Mesenchymal stem cell (in vitro differentiated cells and primary cell): ENCODE measurements around the gene ABLIM2.

Source experiments
- DNase-seq: peaks from one replicate; pipeline ENCODE4 v3.0.0-alpha.2; 2013
- H2AFZ ChIP-seq: one replicate; pipeline ENCODE4 v1.6.1; 2013; ENCODE audit warnings: low read depth, mild to moderate bottlenecking, control low read depth, inconsistent platforms, low read length, moderate library complexity
- H2AK5ac ChIP-seq: 2 replicates; pipeline ENCODE4 v1.6.1; 2013; ENCODE audit warnings: low read length, moderate library complexity, mild to moderate bottlenecking, inconsistent platforms; ENCODE audit not compliant: severe bottlenecking
- H2BK120ac ChIP-seq: one replicate; pipeline ENCODE4 v1.6.1; 2013; ENCODE audit warnings: low read depth, mild to moderate bottlenecking, inconsistent platforms, low read length, moderate library complexity
- H2BK12ac ChIP-seq, 2 experiments: one replicate each; pipeline ENCODE4 v1.6.1; 2013; ENCODE audit warnings: inconsistent platforms in 2 of 2, low read length in 2 of 2, mild to moderate bottlenecking in 2 of 2, moderate library complexity in 2 of 2, control low read depth in 1 of 2
- H2BK15ac ChIP-seq: one replicate; pipeline ENCODE4 v1.6.1; 2013; ENCODE audit warnings: mild to moderate bottlenecking, low read depth, inconsistent platforms; ENCODE audit not compliant: poor library complexity, severe bottlenecking
- H2BK5ac ChIP-seq: 2 replicates; pipeline ENCODE4 v1.6.1; 2013; ENCODE audit warnings: low read depth, mild to moderate bottlenecking, low read length, control low read depth, inconsistent platforms; ENCODE audit not compliant: poor library complexity, severe bottlenecking
- H3K14ac ChIP-seq, 2 experiments: one replicate each; pipeline ENCODE4 v1.6.1; 2013; ENCODE audit warnings: inconsistent platforms in 2 of 2, low read length in 2 of 2, control low read depth in 1 of 2, mild to moderate bottlenecking in 1 of 2, moderate library complexity in 1 of 2
- H3K18ac ChIP-seq, 2 experiments: one replicate each; pipeline ENCODE4 v1.6.1; 2013; ENCODE audit warnings: inconsistent platforms in 2 of 2, low read length in 2 of 2, control low read depth in 1 of 2, low read depth in 1 of 2, mild to moderate bottlenecking in 1 of 2
- H3K23ac ChIP-seq, 2 experiments: one replicate each; pipeline ENCODE4 v1.6.1; 2013; ENCODE audit warnings: inconsistent platforms in 2 of 2, low read length in 2 of 2, mild to moderate bottlenecking in 2 of 2, moderate library complexity in 2 of 2, control low read depth in 1 of 2
- H3K27ac ChIP-seq: 2 replicates; pipeline ENCODE4 v1.5.1; 2013; ENCODE audit warnings: mild to moderate bottlenecking, moderate library complexity, low read length, control low read depth, inconsistent platforms; ENCODE audit not compliant: poor library complexity, severe bottlenecking
- H3K27me3 ChIP-seq, 2 experiments: 2 replicates each; pipeline versions ENCODE4 v1.6.1 to v1.7.0; 2013; ENCODE audit warnings: low read length in 2 of 2, mild to moderate bottlenecking in 2 of 2, moderate library complexity in 2 of 2, control low read depth in 1 of 2, inconsistent platforms in 1 of 2; ENCODE audit not compliant: control insufficient read depth in 1 of 2, insufficient read depth in 1 of 2
- H3K36me3 ChIP-seq, 2 experiments: 2 replicates each; pipeline versions ENCODE4 v1.6.1 to v1.7.0; 2013; ENCODE audit warnings: low read length in 2 of 2, control low read depth in 1 of 2, inconsistent platforms in 1 of 2, low read depth in 1 of 2, mild to moderate bottlenecking in 1 of 2; ENCODE audit not compliant: insufficient read depth in 2 of 2, control insufficient read depth in 1 of 2
- H3K4ac ChIP-seq, 2 experiments: one replicate each; pipeline ENCODE4 v1.6.1; 2013; ENCODE audit warnings: inconsistent platforms in 2 of 2, low read length in 2 of 2, mild to moderate bottlenecking in 2 of 2, moderate library complexity in 2 of 2, control low read depth in 1 of 2, low read depth in 1 of 2
- H3K4me1 ChIP-seq: 2 replicates; pipeline ENCODE4 v1.6.1; 2013; ENCODE audit warnings: low read depth, low read length, control low read depth; ENCODE audit not compliant: control insufficient read depth, insufficient read depth
- H3K4me2 ChIP-seq: 2 replicates; pipeline ENCODE4 v1.6.1; 2013; ENCODE audit warnings: low read length, mild to moderate bottlenecking, inconsistent platforms; ENCODE audit not compliant: poor library complexity, severe bottlenecking
- H3K4me3 ChIP-seq, 2 experiments: 2 replicates each; pipeline versions ENCODE4 v1.5.1 to v1.7.0; 2013; ENCODE audit warnings: low read length in 2 of 2, mild to moderate bottlenecking in 2 of 2, control low read depth in 1 of 2, low read depth in 1 of 2; ENCODE audit not compliant: insufficient read depth in 1 of 2
- H3K79me1 ChIP-seq: replicated peaks from 2 replicates; pipeline ENCODE4 v1.6.1; 2013; ENCODE audit warnings: mild to moderate bottlenecking, control low read depth, low read length, inconsistent platforms; ENCODE audit not compliant: poor library complexity, severe bottlenecking
- H3K9ac ChIP-seq: 2 replicates; pipeline ENCODE4 v1.7.0; 2013; ENCODE audit warnings: mild to moderate bottlenecking, low read length, moderate library complexity
- H3K9me3 ChIP-seq: 2 replicates; pipeline ENCODE4 v1.7.0; 2013; ENCODE audit warnings: mild to moderate bottlenecking, low read length; ENCODE audit not compliant: control insufficient read depth
- H4K8ac ChIP-seq: one replicate; pipeline ENCODE4 v1.6.1; 2013; ENCODE audit warnings: inconsistent platforms, mild to moderate bottlenecking, low read length, moderate library complexity
- H4K91ac ChIP-seq: one replicate; pipeline ENCODE4 v1.6.1; 2013; ENCODE audit warnings: mild to moderate bottlenecking, low read length, inconsistent platforms
- WGBS: methylation state at CpG from one replicate; pipeline ENCODE4 v1.1.7; 2013; ENCODE audit warnings: mixed read lengths; 5-methylcytosine and 5-hydroxymethylcytosine counted together

The ABLIM2 gene

DNA sequence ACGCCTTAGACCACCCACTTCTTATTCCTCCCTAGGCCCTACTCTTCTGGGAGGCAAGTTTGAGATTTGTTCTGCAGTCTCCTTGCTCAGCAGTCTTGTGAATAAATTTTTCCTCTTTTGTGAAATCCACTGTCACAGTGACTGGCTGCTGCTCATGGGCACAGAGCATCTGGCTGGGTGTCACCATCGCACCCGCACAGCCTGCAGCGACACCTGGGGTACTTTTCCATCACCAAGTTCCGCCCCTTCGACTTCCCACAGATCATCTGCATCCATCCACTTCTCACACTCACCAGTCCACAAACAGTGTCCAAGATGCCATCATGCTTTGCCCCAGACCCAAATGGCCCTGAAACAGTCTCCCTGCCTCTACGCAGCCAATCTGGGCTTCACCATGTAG, 182.6 kb downstream of the ABLIM2 start:
- Histone ChIP-seq H3K27ac (no peak overlapping the region), H3K4me2 (no peak overlapping the region), H3K18ac (no peak overlapping the region), H3K9ac (no peak overlapping the region), H3K27me3 (no peaks in the 10 kb centered on the region), H3K14ac (no peak overlapping the region), H3K23ac (no peak overlapping the region), H2BK12ac (no peak overlapping the region), H3K4me1 (peaks cover 34% of the 10 kb centered on the region), H3K79me1 (peaks cover 5% of the 10 kb centered on the region), H3K36me3 (no peaks in the 10 kb centered on the region), H3K4me3 (no peak overlapping the region), H4K8ac (no peak overlapping the region), H2BK120ac (no peak overlapping the region), H3K9me3 (no peaks in the 10 kb centered on the region), H4K91ac (no peak overlapping the region), H2AK5ac (no peak overlapping the region), H2BK15ac (no peak overlapping the region), H2BK5ac (no peak overlapping the region), H2AFZ (no peak overlapping the region), H3K4ac (no peak overlapping the region)
- no peak for DNase-seq
- WGBS = 96% methylated on average over 7 of the region's 7 CpGs

GRCh38 chr4:7974425-7974824, 184.2 kb downstream of the ABLIM2 start:
- Histone ChIP-seq H2AK5ac (no peak overlapping the region), H4K8ac (no peak overlapping the region), H2BK5ac (no peak overlapping the region), H2BK12ac (no peak overlapping the region), H3K9me3 (no peaks in the 10 kb centered on the region), H3K14ac (no peak overlapping the region), H3K18ac (no peak overlapping the region), H3K27ac (no peak overlapping the region), H3K4ac (no peak overlapping the region), H2BK15ac (no peak overlapping the region), H3K4me3 (no peak overlapping the region), H3K36me3 (no peaks in the 10 kb centered on the region), H3K79me1 (peaks cover 5% of the 10 kb centered on the region), H3K4me2 (no peak overlapping the region), H2BK120ac (no peak overlapping the region), H4K91ac (no peak overlapping the region), H3K9ac (no peak overlapping the region), H3K4me1 (peaks cover 45% of the 10 kb centered on the region), H3K23ac (no peak overlapping the region), H3K27me3 (no peaks in the 10 kb centered on the region), H2AFZ (no peak overlapping the region)
- WGBS = 97% methylated on average over 1 of the region's 1 CpG
- DNase-seq = no peak

GRCh38 chr4:7973545-7973981, 185.1 kb downstream of the ABLIM2 start:
- Histone ChIP-seq H3K23ac (no peak overlapping the region), H3K9me3 (no peaks in the 10 kb centered on the region), H2BK12ac (no peak overlapping the region), H3K9ac (peak overlapping the region; percentile 8), H2AFZ (no peak overlapping the region), H3K18ac (peak overlapping the region in 1 of 2 experiments; percentile 31), H3K4ac (no peak overlapping the region), H2BK5ac (no peak overlapping the region), H3K79me1 (peaks cover 5% of the 10 kb centered on the region), H3K27me3 (no peaks in the 10 kb centered on the region), H4K91ac (no peak overlapping the region), H3K36me3 (no peaks in the 10 kb centered on the region), H4K8ac (peak overlapping the region; percentile 3), H3K27ac (peak overlapping the region; percentile 25), H2AK5ac (no peak overlapping the region), H2BK15ac (no peak overlapping the region), H3K4me2 (no peak overlapping the region), H3K4me3 (no peak overlapping the region), H3K4me1 (peaks cover 43% of the 10 kb centered on the region), H2BK120ac (no peak overlapping the region), H3K14ac (peak overlapping the region in 1 of 2 experiments; percentile 8)
- WGBS = 69% methylated on average over 10 of the region's 10 CpGs
- DNase-seq = peak; percentile 52

DNA sequence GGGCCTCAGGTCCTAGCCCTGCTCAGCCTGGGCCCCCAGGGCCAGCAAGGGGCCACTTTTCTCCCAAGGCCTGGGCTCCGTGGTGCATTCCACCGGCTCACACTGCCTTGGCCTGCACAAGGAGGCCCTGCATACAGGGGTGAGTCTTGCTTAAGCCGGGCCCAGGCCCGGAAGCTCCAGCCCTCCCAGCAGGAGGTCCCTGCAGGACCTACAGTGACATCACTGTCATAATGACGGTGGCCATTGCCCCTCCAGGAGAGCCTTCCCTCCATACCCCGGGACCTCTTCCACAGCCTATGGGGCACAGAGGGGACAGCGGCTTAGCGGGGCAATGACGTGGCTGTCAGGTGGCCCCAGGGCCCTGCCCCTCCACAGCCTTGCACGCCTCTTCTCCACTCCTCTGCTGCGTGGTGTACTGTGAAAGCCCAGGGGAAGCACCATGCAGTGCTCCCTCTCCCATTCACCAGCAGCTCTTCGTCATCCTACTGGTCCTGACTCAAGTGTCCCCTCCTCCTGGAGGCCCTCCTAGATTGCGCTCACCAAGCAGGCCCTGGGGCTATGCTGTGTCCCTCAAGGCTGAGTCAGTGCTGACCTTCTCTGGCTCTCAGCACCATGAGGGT, 186.6 kb downstream of the ABLIM2 start:
- WGBS = 89% methylated on average over 13 of the region's 13 CpGs
- no peak overlapping the region for H2BK5ac ChIP-seq

More for the DNA sequence above, 186.6 kb downstream of the ABLIM2 start:
- Histone ChIP-seq H2AK5ac (peak overlapping the region; percentile 4), H3K4ac (peak overlapping the region; percentile 49 to 57), H2AFZ (no peak overlapping the region), H3K4me2 (no peak overlapping the region), H2BK15ac (no peak overlapping the region), H2BK12ac (peak overlapping the region; percentile 12 to 85), H4K8ac (peak overlapping the region; percentile 66), H2BK120ac (peak overlapping the region; percentile 30), H3K9ac (no peak overlapping the region), H3K27me3 (no peaks in the 10 kb centered on the region), H4K91ac (peak overlapping the region; percentile 86), H3K14ac (peak overlapping the region in 1 of 2 experiments; percentile 66), H3K4me3 (no peak overlapping the region), H3K79me1 (peaks cover 5% of the 10 kb centered on the region), H3K36me3 (no peaks in the 10 kb centered on the region), H3K27ac (no peak overlapping the region), H3K23ac (no peak overlapping the region), H3K4me1 (peaks cover 52% of the 10 kb centered on the region), H3K18ac (peak overlapping the region; percentile 67 to 73), H3K9me3 (no peaks in the 10 kb centered on the region)
- no peak for DNase-seq
